Hematopoietic multipotent progenitor cell treated with erythropoietin and hydrocortisone succinate and interleukin-3 and kit ligand, for 15 days (in vitro differentiated cells): Measurements from ENCODE around the gene DCDC1.
A peak's percentile ranks its signal among the peaks of the same experiment; 100 is the strongest.
"Not testable (repeated sequence)": the region's sequence is repeated elsewhere in the genome, so short reads cannot be mapped to it uniquely, and the experiment has no call there.

Experiments used
- DNase-seq: peaks from one replicate; pipeline ENCODE4 v3.0.0-alpha.2; 2015; ENCODE audit warnings: low spot score

The DCDC1 gene

GRCh38 chr11:30990625-30991296 lies 378.8 kb downstream of the DCDC1 start:
- DNase-seq = no peak

- no peak for DNase-seq
Measured at GRCh38 chr11:30987819-30988218, 381.7 kb downstream of the DCDC1 start.

- DNase-seq = no peak
Measured at GRCh38 chr11:30985536-30985935, 384.0 kb downstream of the DCDC1 start.

- no peak for DNase-seq
Measured at GRCh38 chr11:30984827-30985226, 384.7 kb downstream of the DCDC1 start.

GRCh38 chr11:30984442-30984816 lies 385.1 kb downstream of the DCDC1 start:
- no peak for DNase-seq

GRCh38 chr11:30983776-30984441 lies 385.6 kb downstream of the DCDC1 start:
- no peak for DNase-seq

- no peak for DNase-seq
Measured at GRCh38 chr11:30983143-30983542, 386.4 kb downstream of the DCDC1 start.

GRCh38 chr11:30967579-30967978 lies 402.0 kb downstream of the DCDC1 start:
- no peak for DNase-seq

- DNase-seq = no peak
Measured at GRCh38 chr11:30960387-30960992, 409.0 kb downstream of the DCDC1 start.

- DNase-seq = no peak
Measured at GRCh38 chr11:30956751-30957150, 412.8 kb downstream of the DCDC1 start.

- no peak for DNase-seq
Measured at GRCh38 chr11:30949838-30950237, 419.7 kb downstream of the DCDC1 start.

GRCh38 chr11:30947715-30948114 lies 421.8 kb downstream of the DCDC1 start:
- DNase-seq = not testable (repeated sequence)

GRCh38 chr11:30938810-30939209 lies 430.7 kb downstream of the DCDC1 start:
- DNase-seq = no peak

GRCh38 chr11:30938171-30938570 lies 431.4 kb downstream of the DCDC1 start:
- DNase-seq = no peak

GRCh38 chr11:30936491-30936890 lies 433.0 kb downstream of the DCDC1 start:
- DNase-seq = no peak

- DNase-seq = no peak
Measured at GRCh38 chr11:30935861-30936260, 433.7 kb downstream of the DCDC1 start.

- DNase-seq = no peak
Measured at GRCh38 chr11:30926130-30926529, 443.4 kb downstream of the DCDC1 start.

GRCh38 chr11:30921811-30922210 lies 447.7 kb downstream of the DCDC1 start:
- no peak for DNase-seq

GRCh38 chr11:30919389-30920152 lies 450.0 kb downstream of the DCDC1 start:
- DNase-seq = no peak

- peak; percentile 21 for DNase-seq
Measured at GRCh38 chr11:30917859-30918478, 451.6 kb downstream of the DCDC1 start.

- no peak for DNase-seq
Measured at GRCh38 chr11:30917266-30917665, 452.3 kb downstream of the DCDC1 start.

- no peak for DNase-seq
Measured at GRCh38 chr11:30916764-30917163, 452.8 kb downstream of the DCDC1 start.
